Smooth muscle cell (in vitro differentiated cells): ENCODE results near the gene LDLRAD4. TPM values are rescaled to one million over a fixed set of nuclear protein-coding genes. Genes with fewer than 3 reads are reported as not detected.
A peak's percentile ranks its signal among the peaks of the same experiment; 100 is the strongest.

Experiments
- DNase-seq: peaks from one replicate; lab custom pipeline; 2025; ENCODE audit not compliant: unreplicated experiment; lab: John Stamatoyannopoulos, UW
- H2AFZ ChIP-seq: fragments of 200-600 bp; sonication (generic); 2 replicates; pipeline ENCODE4 v1.6.0; 2016; ENCODE audit warnings: antibody characterized with exemption, low read depth, mild to moderate bottlenecking
- H3F3A ChIP-seq: fragments of 200-600 bp; sonication (generic); 2 replicates; pipeline ENCODE4 v1.6.0; 2017; ENCODE audit warnings: antibody characterized with exemption, low read depth
- H3K27ac ChIP-seq: fragments of 200-600 bp; sonication (generic); 2 replicates; pipeline ENCODE4 v1.5.1; 2016; ENCODE audit warnings: low read depth, mild to moderate bottlenecking
- H3K27me3 ChIP-seq: fragments of 200-600 bp; sonication (generic); 2 replicates; pipeline ENCODE4 v1.6.1; 2016; ENCODE audit warnings: low read depth, mild to moderate bottlenecking
- H3K36me3 ChIP-seq: fragments of 200-600 bp; sonication (generic); 2 replicates; pipeline ENCODE4 v1.5.1; 2016; ENCODE audit warnings: low read depth
- H3K4me1 ChIP-seq: fragments of 200-600 bp; sonication (generic); 2 replicates; pipeline ENCODE4 v1.5.1; 2016; ENCODE audit warnings: low read depth
- H3K4me2 ChIP-seq: fragments of 200-600 bp; sonication (generic); 2 replicates; pipeline ENCODE4 v1.6.0; 2016; ENCODE audit warnings: mild to moderate bottlenecking
- H3K4me3 ChIP-seq: fragments of 200-600 bp; sonication (generic); 2 replicates; pipeline ENCODE4 v1.5.1; 2016; ENCODE audit warnings: mild to moderate bottlenecking
- H3K79me2 ChIP-seq: fragments of 200-600 bp; sonication (generic); 2 replicates; pipeline ENCODE4 v1.6.0; 2016; ENCODE audit warnings: low read depth, mild to moderate bottlenecking
- H3K9ac ChIP-seq: fragments of 200-600 bp; sonication (generic); 2 replicates; pipeline ENCODE4 v1.6.0; 2016; ENCODE audit warnings: low read depth
- H3K9me3 ChIP-seq: fragments of 200-600 bp; sonication (generic); replicated peaks from 2 replicates; pipeline ENCODE4 v1.5.1; 2016; ENCODE audit warnings: low read depth
- H4K20me1 ChIP-seq: fragments of 200-600 bp; sonication (generic); 2 replicates; pipeline ENCODE4 v1.6.0; 2016; ENCODE audit warnings: low read depth
- WGBS: methylation state at CpG from one replicate; pipeline ENCODE4 v1.1.7; 2016; ENCODE audit warnings: low lambda C conversion rate; 5-methylcytosine and 5-hydroxymethylcytosine counted together
- polyA plus RNA-seq: library from polyadenylated mRNA; unstranded; fragments of >200 nt; fragmentation: Nextera tagmentation; extraction: Ambion mirVana; gene quantifications from 2 replicates; pipeline ENCODE4 v1.2.1, GENCODE V29; 2016
- total RNA-seq: library from RNA; depleted of rRNA; stranded (reverse); fragments of >200 nt; gene quantifications from 2 replicates; pipeline ENCODE4 v1.2.3, GENCODE V29; 2014
- TF ChIP-seq, protein P1 (sequence below): fragments of 200-600 bp; sonication (generic); IDR thresholded peaks from 2 replicates; pipeline ENCODE4 v1.5.1; 2017; ENCODE audit warnings: borderline replicate concordance, mild to moderate bottlenecking, antibody characterized with exemption; ENCODE audit not compliant: insufficient read depth, poor library complexity, severe bottlenecking

LDLRAD4 gene
- total and polyA plus RNA-seq, 2 experiments from 2014 or later: 36.2 to 48.3 TPM

DNA sequence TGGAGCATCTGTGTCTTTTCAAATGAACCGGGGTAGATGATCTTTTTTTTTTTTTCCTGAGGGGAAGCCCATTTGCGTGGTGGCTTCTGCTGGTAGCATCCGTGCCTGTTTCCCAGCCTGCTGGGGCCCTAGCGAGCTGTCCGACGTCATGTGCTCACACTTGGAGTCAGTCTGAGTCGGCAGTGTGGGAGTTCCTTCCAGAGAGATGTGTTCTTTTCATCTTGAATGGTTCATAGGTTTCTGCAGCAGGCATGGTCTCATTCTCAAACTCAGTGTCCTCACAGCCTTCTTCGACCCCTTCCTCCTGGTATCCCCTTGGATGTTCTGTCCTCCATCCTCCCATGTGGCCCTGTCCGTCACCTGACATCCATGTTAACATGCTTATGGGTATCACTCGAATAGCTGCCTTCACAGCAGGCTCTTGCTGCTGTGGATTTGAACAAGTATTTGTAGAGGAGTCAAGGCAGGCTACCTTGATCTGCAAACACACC, 51.0 kb downstream of the LDLRAD4 start:
- peak overlapping the region; percentile 58 for H3K4me2 ChIP-seq
- peaks cover 29% of the 10 kb centered on the region for H3K4me1 ChIP-seq
- H3K79me2 ChIP-seq: peaks cover 67% of the 10 kb centered on the region
- H3K9ac ChIP-seq: peak overlapping the region; percentile 47
- peak overlapping the region; percentile 96 for H3K27ac ChIP-seq
- no peaks in the 10 kb centered on the region for H3K36me3 ChIP-seq
- DNase-seq: no peak
- 40% methylated on average over 10 of the region's 10 CpGs for WGBS
- TF ChIP-seq, protein P1, sequence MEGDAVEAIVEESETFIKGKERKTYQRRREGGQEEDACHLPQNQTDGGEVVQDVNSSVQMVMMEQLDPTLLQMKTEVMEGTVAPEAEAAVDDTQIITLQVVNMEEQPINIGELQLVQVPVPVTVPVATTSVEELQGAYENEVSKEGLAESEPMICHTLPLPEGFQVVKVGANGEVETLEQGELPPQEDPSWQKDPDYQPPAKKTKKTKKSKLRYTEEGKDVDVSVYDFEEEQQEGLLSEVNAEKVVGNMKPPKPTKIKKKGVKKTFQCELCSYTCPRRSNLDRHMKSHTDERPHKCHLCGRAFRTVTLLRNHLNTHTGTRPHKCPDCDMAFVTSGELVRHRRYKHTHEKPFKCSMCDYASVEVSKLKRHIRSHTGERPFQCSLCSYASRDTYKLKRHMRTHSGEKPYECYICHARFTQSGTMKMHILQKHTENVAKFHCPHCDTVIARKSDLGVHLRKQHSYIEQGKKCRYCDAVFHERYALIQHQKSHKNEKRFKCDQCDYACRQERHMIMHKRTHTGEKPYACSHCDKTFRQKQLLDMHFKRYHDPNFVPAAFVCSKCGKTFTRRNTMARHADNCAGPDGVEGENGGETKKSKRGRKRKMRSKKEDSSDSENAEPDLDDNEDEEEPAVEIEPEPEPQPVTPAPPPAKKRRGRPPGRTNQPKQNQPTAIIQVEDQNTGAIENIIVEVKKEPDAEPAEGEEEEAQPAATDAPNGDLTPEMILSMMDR: no peak
- peaks cover 69% of the 10 kb centered on the region for H4K20me1 ChIP-seq
- no peak overlapping the region for H3K4me3 ChIP-seq
- H2AFZ ChIP-seq: no peak overlapping the region
- no peaks in the 10 kb centered on the region for H3K27me3 ChIP-seq
- H3F3A ChIP-seq: peaks cover 28% of the 10 kb centered on the region
- H3K9me3 ChIP-seq: no peaks in the 10 kb centered on the region

DNA sequence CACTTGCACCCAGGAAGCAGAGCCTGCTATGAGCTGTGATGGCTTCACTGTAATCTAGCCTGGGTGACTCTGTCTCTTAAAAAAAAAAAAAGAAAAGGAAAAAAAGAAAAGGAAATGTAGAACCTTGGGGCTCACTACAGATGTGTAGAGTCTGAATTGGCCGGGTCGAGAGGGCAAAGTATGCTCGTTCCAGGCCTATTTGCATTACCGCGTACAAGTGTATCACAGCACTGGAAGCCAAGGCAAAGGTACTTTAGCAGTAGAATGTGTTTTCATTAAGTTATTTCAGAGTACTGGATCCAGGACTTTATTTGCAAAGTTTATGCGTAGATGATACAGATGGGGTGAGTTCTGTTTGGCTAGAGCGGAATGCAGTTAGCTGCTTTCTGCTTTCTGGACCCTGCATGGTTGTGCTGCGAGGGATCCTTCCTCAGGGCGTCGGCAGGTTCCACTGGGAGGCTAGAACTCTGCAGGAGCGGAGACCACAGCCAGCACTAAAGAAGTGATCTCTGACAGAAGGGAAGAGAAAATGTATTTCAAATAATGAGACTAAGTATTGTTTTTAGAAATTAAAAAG, 51.8 kb downstream of the LDLRAD4 start:
- Histone ChIP-seq H2AFZ (no peak overlapping the region), H3K27me3 (no peaks in the 10 kb centered on the region), H3K27ac (peak overlapping the region; percentile 96), H3F3A (peaks cover 28% of the 10 kb centered on the region), H3K9ac (no peak overlapping the region), H3K4me1 (peaks cover 29% of the 10 kb centered on the region), H3K4me2 (no peak overlapping the region), H3K36me3 (no peaks in the 10 kb centered on the region), H3K4me3 (no peak overlapping the region), H3K9me3 (no peaks in the 10 kb centered on the region), H4K20me1 (peaks cover 69% of the 10 kb centered on the region), H3K79me2 (peaks cover 67% of the 10 kb centered on the region)
- WGBS: 96% methylated on average over 11 of the region's 11 CpGs
- TF ChIP-seq, protein P1: no peak
- DNase-seq: no peak

DNA sequence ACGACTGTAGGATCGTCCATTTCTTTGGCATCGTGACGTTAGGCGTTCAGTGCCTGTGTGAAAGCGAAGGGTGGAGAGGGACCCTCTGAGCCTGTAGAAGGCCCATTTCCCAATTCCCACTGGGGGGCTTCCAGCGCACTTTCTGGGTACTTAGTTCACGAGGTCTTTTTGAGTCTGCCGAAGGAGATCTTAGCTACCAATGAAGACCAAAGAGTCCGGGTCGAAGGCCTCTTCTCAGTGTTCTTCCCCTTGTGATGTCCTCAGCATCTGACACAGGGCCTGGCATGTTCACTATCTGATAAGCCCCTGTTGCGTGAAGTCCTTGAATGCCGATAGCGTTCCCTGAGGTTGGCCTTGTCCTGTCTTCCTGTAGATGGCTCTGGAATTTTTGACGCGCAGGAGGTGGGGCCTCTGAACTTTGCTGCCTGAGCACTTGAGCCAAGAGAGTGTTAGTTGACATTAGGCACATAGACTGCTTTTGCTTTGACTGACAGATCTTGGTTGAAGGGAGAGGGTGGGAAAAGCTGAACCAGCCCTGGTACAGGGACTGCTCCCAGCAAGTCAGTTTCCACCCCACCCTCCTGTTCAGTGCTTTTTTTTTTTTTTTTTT, 52.8 kb downstream of the LDLRAD4 start:
- TF ChIP-seq, protein P1: no peak
- no peak overlapping the region for H3K27ac ChIP-seq
- no peak for DNase-seq
- H3K9me3 ChIP-seq: no peaks in the 10 kb centered on the region
- 94% methylated on average over 16 of the region's 16 CpGs for WGBS
- H4K20me1 ChIP-seq: peaks cover 73% of the 10 kb centered on the region
- no peak overlapping the region for H3K9ac ChIP-seq
- H3K27me3 ChIP-seq: no peaks in the 10 kb centered on the region
- H3K4me2 ChIP-seq: no peak overlapping the region
- no peak overlapping the region for H3K4me3 ChIP-seq
- peaks cover 24% of the 10 kb centered on the region for H3K4me1 ChIP-seq
- peaks cover 67% of the 10 kb centered on the region for H3K79me2 ChIP-seq
- no peaks in the 10 kb centered on the region for H3K36me3 ChIP-seq
- no peak overlapping the region for H2AFZ ChIP-seq
- H3F3A ChIP-seq: peaks cover 28% of the 10 kb centered on the region

DNA sequence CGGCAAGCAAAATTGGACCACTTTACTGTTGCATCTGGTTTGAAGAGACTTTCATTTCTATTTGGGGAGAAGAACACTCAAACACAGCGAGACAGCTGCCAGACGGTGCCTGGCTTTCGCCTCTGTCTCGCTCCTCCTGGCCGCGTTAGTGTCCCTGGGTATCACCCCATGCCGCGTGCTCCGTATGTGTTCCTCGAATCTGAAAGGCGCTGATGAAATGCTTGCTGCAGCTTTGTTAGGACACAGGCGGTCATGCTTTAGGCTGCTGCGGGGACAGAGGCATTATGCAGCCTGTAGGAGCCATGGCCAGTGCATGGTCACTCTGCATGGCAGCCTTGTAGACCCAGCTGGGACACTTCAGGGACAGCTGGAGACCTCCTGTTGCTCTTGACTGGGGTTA, 53.9 kb downstream of the LDLRAD4 start:
- Histone ChIP-seq H3K79me2 (peaks cover 73% of the 10 kb centered on the region), H3K4me2 (no peak overlapping the region), H3K9ac (no peak overlapping the region), H3F3A (peaks cover 28% of the 10 kb centered on the region), H3K9me3 (no peaks in the 10 kb centered on the region), H3K36me3 (no peaks in the 10 kb centered on the region), H3K27me3 (no peaks in the 10 kb centered on the region), H2AFZ (no peak overlapping the region), H3K27ac (no peak overlapping the region), H3K4me1 (peaks cover 24% of the 10 kb centered on the region), H4K20me1 (peaks cover 75% of the 10 kb centered on the region), H3K4me3 (no peak overlapping the region)
- DNase-seq: no peak
- 93% methylated on average over 14 of the region's 14 CpGs for WGBS
- TF ChIP-seq, protein P1: no peak
